AG09309 (cell line): ENCODE measurements around the gene DENND6A.
"Not testable (repeated sequence)": the region's sequence is repeated elsewhere in the genome, so short reads cannot be mapped to it uniquely, and the experiment has no call there.

Experiments
- DNase-seq: peaks from one replicate; pipeline ENCODE4 v3.0.0-alpha.2; 2010; ENCODE audit warnings: low read depth
- H3K4me3 ChIP-seq: 2 replicates; pipeline ENCODE4 v1.5.1; 2011; ENCODE audit warnings: mild to moderate bottlenecking, low read depth, low read length, moderate library complexity; ENCODE audit not compliant: control insufficient read depth
- CTCF ChIP-seq: IDR thresholded peaks from 2 replicates; pipeline ENCODE4 v1.5.1; 2011; ENCODE audit warnings: mild to moderate bottlenecking, low read depth, low read length, inconsistent platforms; ENCODE audit not compliant: insufficient read depth, control insufficient read depth; ENCODE audit errors: missing control alignments

The DENND6A gene

GRCh38 chr3:57652203-57652602 lies 40.7 kb downstream of the DENND6A start:
- no peak for DNase-seq
- H3K4me3 ChIP-seq, result no peak overlapping the region
- no peak for TF ChIP-seq CTCF

- TF ChIP-seq CTCF, result no peak
- no peak for DNase-seq
- H3K4me3 ChIP-seq, result no peak overlapping the region
Observed at GRCh38 chr3:57647292-57647940, 45.5 kb downstream of the DENND6A start.

- DNase-seq, result peak; percentile 29
- peak; percentile 29 for TF ChIP-seq CTCF
- H3K4me3 ChIP-seq, result no peak overlapping the region
Observed at GRCh38 chr3:57646723-57647122, 46.2 kb downstream of the DENND6A start.

GRCh38 chr3:57644740-57645139 lies 48.1 kb downstream of the DENND6A start:
- no peak for DNase-seq
- no peak overlapping the region for H3K4me3 ChIP-seq

DNA sequence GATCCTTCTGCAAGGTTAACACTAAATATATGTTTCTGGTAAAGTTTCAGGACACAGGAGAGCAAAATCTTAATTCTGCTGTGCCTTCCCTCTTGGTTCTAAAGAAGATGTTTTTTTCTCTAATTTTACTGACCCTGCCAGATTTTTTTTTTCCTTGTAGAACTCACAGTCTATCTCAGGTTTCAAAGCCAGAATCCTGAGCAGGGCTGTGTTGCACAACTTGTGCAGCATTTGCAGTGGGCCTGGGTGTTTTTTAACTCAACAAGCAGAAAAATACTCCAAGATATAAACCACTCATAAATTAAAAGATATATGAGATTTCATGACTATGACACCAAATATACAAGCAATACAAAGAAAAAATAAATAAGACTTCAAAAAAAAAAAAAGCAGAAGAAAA lies 55.5 kb downstream of the DENND6A start:
- TF ChIP-seq CTCF, result no peak
- no peak for DNase-seq
- no peak overlapping the region for H3K4me3 ChIP-seq

More at GRCh38 chr3:57644740-57645139, 48.1 kb downstream of the DENND6A start:
- no peak for TF ChIP-seq CTCF

DNA sequence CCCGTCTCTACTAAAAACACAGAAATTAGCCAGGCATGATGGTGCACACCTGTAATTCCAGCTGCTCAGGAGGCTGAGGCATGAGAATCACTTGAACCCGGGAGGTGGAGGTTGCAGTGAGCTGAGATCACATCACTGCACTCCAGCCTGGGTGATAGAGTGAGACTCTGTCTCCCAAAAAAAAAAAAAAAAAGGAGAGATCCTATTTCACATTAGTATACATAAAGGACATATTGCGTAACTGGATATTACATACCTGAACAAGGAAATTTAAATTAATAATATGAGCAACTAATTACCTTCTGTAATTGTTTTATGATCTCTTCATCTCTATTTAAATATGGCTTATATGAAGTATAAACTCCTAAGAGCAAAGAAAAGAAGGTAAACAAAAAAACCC lies 58.6 kb downstream of the DENND6A start:
- DNase-seq, H3K4me3 ChIP-seq: not testable (repeated sequence)

DNA sequence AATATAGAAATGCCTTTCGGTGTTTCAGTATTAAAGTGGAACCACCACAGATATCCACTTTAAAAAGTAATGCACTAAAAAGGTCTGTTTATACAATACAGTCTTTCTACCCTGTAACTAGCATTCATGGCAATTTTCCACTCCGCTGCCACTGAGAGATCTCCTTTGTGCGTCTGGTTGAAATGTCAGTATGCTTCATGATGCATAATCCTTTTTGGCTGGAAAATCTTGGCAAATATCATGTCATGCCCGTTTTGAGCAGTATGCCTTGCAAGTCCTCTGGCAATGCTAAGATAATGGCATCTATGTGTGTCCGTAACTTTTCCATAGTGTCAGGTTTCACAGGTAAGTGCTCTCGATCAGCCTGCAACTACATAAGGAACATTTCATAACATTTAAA lies 64.9 kb downstream of the DENND6A start:
- no peak overlapping the region for H3K4me3 ChIP-seq
- DNase-seq, result no peak
- no peak for TF ChIP-seq CTCF
